Measurements from ENCODE around the gene LRRC17. TPM values are rescaled to one million over a fixed set of nuclear protein-coding genes. Genes with fewer than 3 reads are reported as not detected.

The LRRC17 gene, protein sequence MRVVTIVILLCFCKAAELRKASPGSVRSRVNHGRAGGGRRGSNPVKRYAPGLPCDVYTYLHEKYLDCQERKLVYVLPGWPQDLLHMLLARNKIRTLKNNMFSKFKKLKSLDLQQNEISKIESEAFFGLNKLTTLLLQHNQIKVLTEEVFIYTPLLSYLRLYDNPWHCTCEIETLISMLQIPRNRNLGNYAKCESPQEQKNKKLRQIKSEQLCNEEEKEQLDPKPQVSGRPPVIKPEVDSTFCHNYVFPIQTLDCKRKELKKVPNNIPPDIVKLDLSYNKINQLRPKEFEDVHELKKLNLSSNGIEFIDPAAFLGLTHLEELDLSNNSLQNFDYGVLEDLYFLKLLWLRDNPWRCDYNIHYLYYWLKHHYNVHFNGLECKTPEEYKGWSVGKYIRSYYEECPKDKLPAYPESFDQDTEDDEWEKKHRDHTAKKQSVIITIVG
- total RNA-seq: 1 to 10 TPM in 3 of 4 donors, under 1 TPM in 1; 0.83 to 3.5 (median 2.6) TPM

- Histone ChIP-seq H3K4me3 (peak within 1 kb of the TSS; percentile 23 to 45 (median 30)), H3K9me3 (no peaks in the 10 kb centered on the region), H3K27ac (replicated peaks in 1 of 4) (peak within 1 kb of the TSS in 3 of 4 donors; percentile 28 to 42 (median 37)), H3K4me1 (peaks cover 3 to 30% (median 20%) of the 10 kb centered on the region in 4 donors), H3K27me3 (no peaks in the 10 kb centered on the region), H3K36me3 (no peaks in the 10 kb centered on the region)
- TF ChIP-seq CTCF (IDR thresholded peaks at IDR 0.05) (no peak), POLR2AphosphoS5 (IDR thresholded peaks at IDR 0.05) (peak in 1 of 2 donors; percentile 22)
- 4% methylated on average over 6 of the region's 6 CpGs for WGBS
- no peak for DNase-seq (ENCODE audit: extremely low spot score)
- intact Hi-C loops (cut with DNase I): no loop called here
These were observed at the start of gene LRRC17 for GRCh38 chr7:102912742-102913141. LRRC17 (plus strand) TSS chr7:102913000; CDS start chr7:102933914, 20,914 bp downstream.

GRCh38 chr7:102864958-102865357 is 47.8 kb upstream of the LRRC17 start:
- H3K36me3 ChIP-seq: no peaks in the 10 kb centered on the region
- no peaks in the 10 kb centered on the region for H3K27me3 ChIP-seq
- no peak for DNase-seq (ENCODE audit: extremely low spot score)
- 80% methylated on average over 2 of the region's 2 CpGs for WGBS
- peaks cover 0 to 7% (median 6%) of the 10 kb centered on the region in 4 donors for H3K4me1 ChIP-seq
- H3K9me3 ChIP-seq: no peaks in the 10 kb centered on the region
- H3K27ac ChIP-seq (replicated peaks in 1 of 4): no peak overlapping the region
- intact Hi-C loops (cut with DNase I): no loop called here
- no peak for TF ChIP-seq CTCF (IDR thresholded peaks at IDR 0.05)
- TF ChIP-seq POLR2AphosphoS5 (IDR thresholded peaks at IDR 0.05): no peak
- TF ChIP-seq POLR2A (IDR thresholded peaks at IDR 0.05; ENCODE audit: low read depth): no peak
- TF ChIP-seq EP300 (IDR thresholded peaks at IDR 0.05): no peak
- H3K4me3 ChIP-seq: no peak overlapping the region

- Histone ChIP-seq H3K36me3 (no peaks in the 10 kb centered on the region), H3K4me3 (no peak overlapping the region), H3K9me3 (no peaks in the 10 kb centered on the region), H3K27me3 (no peaks in the 10 kb centered on the region), H3K27ac (replicated peaks in 1 of 4) (no peak overlapping the region), H3K4me1 (no peaks in the 10 kb centered on the region)
- DNase-seq (ENCODE audit: extremely low spot score): peak; percentile 57
- 69% methylated on average over 3 of the region's 3 CpGs for WGBS
- intact Hi-C loops (cut with DNase I): no loop called here
- TF ChIP-seq CTCF (IDR thresholded peaks at IDR 0.05) (no peak), POLR2A (IDR thresholded peaks at IDR 0.05; ENCODE audit: low read depth) (no peak), POLR2AphosphoS5 (IDR thresholded peaks at IDR 0.05) (no peak), EP300 (IDR thresholded peaks at IDR 0.05) (no peak)
These were observed 46.1 kb upstream of the LRRC17 start for GRCh38 chr7:102866535-102867215.

DNA sequence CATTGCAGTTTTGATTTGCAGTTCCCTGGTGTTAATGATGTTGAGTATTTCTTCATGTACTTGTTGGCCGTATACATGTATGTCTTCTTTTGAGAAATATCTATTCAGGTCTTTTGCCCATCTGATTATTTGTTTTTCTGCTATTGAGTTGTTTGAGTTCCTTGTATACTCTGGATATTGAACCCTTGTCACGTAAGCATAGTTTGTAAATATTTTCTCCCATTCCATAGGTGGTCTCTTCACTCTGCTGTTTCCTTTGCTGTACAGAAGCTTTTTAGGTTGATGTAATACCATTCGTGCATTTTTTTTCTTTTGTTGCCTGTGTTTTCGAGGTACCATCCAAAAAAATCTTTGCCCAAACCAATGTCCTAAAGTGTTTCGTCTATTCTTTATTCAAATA is 43.6 kb upstream of the LRRC17 start:
- DNase-seq (ENCODE audit: extremely low spot score): no peak
- TF ChIP-seq POLR2A (IDR thresholded peaks at IDR 0.05; ENCODE audit: low read depth): no peak
- no peak for TF ChIP-seq EP300 (IDR thresholded peaks at IDR 0.05)
- no peak for TF ChIP-seq CTCF (IDR thresholded peaks at IDR 0.05)
- no peak for TF ChIP-seq POLR2AphosphoS5 (IDR thresholded peaks at IDR 0.05)
- 89% methylated on average over 5 of the region's 5 CpGs for WGBS

More for the DNA sequence above, 43.6 kb upstream of the LRRC17 start:
- no peak overlapping the region for H3K27ac ChIP-seq (replicated peaks in 1 of 4)
- peaks cover 0 to 4% (median 0%) of the 10 kb centered on the region in 4 donors for H3K4me1 ChIP-seq
- H3K4me3 ChIP-seq: no peak overlapping the region
- H3K36me3 ChIP-seq: no peaks in the 10 kb centered on the region
- no peaks in the 10 kb centered on the region for H3K27me3 ChIP-seq
- intact Hi-C loops (cut with DNase I): no loop called here
- H3K9me3 ChIP-seq: no peaks in the 10 kb centered on the region

Measured in esophagus muscularis mucosa (tissue), 4 donors.